GM12874 (cell line): ENCODE data around the gene KIF15.

Source experiments
- TF ChIP-seq, protein P1 (sequence below): IDR thresholded peaks from 2 replicates; pipeline ENCODE4 v1.5.1; 2011; ENCODE audit warnings: low read depth, mild to moderate bottlenecking, control low read depth, low read length, moderate library complexity; ENCODE audit not compliant: insufficient read depth

The KIF15 gene

GRCh38 chr3:44896440-44896839, 134.8 kb downstream of the KIF15 start:
- TF ChIP-seq, protein P1, sequence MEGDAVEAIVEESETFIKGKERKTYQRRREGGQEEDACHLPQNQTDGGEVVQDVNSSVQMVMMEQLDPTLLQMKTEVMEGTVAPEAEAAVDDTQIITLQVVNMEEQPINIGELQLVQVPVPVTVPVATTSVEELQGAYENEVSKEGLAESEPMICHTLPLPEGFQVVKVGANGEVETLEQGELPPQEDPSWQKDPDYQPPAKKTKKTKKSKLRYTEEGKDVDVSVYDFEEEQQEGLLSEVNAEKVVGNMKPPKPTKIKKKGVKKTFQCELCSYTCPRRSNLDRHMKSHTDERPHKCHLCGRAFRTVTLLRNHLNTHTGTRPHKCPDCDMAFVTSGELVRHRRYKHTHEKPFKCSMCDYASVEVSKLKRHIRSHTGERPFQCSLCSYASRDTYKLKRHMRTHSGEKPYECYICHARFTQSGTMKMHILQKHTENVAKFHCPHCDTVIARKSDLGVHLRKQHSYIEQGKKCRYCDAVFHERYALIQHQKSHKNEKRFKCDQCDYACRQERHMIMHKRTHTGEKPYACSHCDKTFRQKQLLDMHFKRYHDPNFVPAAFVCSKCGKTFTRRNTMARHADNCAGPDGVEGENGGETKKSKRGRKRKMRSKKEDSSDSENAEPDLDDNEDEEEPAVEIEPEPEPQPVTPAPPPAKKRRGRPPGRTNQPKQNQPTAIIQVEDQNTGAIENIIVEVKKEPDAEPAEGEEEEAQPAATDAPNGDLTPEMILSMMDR = no peak

DNA sequence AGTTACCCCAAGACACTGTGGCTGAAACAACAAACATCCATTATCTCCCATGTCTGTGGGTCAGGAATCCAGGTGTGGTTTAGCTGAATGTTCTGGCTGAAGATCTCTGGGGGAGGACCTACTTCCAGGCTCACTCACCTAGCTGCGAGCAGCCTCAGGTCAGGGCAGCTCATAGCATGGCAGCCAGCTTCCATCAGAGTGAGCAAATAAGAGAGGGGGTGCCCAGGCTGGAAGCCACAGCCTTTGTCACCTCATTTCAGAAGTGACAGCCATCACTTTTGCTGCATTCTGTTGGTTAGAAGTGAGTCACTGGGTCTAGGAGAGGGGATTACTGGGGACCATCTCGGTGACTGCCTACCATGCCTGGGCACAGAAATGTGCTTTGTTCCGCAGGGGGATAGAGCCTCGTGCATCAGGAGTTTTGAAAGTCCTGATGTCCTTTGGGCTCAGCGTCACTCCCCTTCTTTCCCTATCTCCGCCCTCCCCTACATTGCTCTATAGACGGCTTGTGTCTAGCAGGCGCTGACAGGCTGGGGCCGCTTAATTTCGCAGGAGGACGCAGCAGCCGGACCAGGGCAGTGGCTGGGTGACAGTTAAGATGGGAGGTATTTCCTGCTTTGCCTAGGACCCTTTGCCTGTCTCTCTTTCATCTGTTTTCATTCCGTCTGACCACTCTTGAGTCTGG, 138.2 kb downstream of the KIF15 start:
- TF ChIP-seq, protein P1 = no peak

DNA sequence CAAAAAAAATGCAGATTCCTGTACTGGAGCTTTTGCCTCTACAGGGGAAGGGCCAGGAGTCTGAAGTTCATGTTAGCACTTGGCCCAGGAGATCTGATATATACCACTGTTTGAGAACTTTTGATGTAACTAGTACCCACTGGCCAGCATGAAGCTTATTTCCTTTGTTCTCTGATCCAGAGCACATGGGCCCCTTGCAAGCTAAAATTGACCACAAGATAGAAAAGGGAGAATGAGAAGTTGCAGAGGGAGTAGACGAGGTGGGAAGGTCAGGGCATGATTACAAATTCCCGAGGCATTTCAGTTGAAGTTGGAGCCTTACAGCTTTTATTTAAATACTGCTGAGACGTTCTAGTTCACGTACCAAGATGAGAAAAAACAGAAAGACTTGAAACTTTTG, 141.0 kb downstream of the KIF15 start:
- TF ChIP-seq, protein P1 = no peak
